ENCODE data around the gene UBA1. TPM values are rescaled to one million over a fixed set of nuclear protein-coding genes. Genes with fewer than 3 reads are reported as not detected.

The UBA1 gene
- polyA plus RNA-seq, 1 donor (not counting 4 experiments of a cell fraction or from before 2014, with no cell fraction given), result 236 TPM

- no peak for DNase-seq (ENCODE audit: low read depth, low spot score)
Observed at GRCh38 chrX:47226071-47226470, 32.4 kb downstream of the UBA1 start.

GRCh38 chrX:47226531-47227333 is 33.1 kb downstream of the UBA1 start:
- Histone ChIP-seq H3K36me3 (ENCODE audit: control insufficient read depth in 2 of 2, extremely low read depth in 1 of 2, insufficient read depth in 2 of 2, low read length in 2 of 2) (peaks cover 30 to 50% of the 10 kb centered on the region in 2 experiments), H3K9me1 (ENCODE audit: control insufficient read depth, extremely low read depth, insufficient read depth, low read length) (no peaks in the 10 kb centered on the region), H4K20me1 (ENCODE audit: control insufficient read depth, extremely low read depth, insufficient read depth, low read length) (peaks cover 4% of the 10 kb centered on the region), H3K9ac (ENCODE audit: control insufficient read depth, extremely low read depth, insufficient read depth, low read length) (no peak overlapping the region), H3K4me2 (ENCODE audit: control insufficient read depth, extremely low read depth, insufficient read depth, low read depth, low read length) (no peak overlapping the region), H2AFZ (ENCODE audit: control insufficient read depth, low read length) (no peak overlapping the region), H3K27me3 (ENCODE audit: control insufficient read depth, extremely low read depth, insufficient read depth, low read length) (no peaks in the 10 kb centered on the region), H3K27ac (ENCODE audit: control insufficient read depth, insufficient read depth, low read length) (no peak overlapping the region), H3K9me3 (ENCODE audit: control insufficient read depth, low read depth, low read length) (no peaks in the 10 kb centered on the region), H3K79me2 (ENCODE audit: control insufficient read depth, insufficient read depth, low read length) (peaks cover 11% of the 10 kb centered on the region), H3K4me3 (ENCODE audit: control insufficient read depth in 2 of 3, extremely low read depth in 1 of 3, insufficient read depth in 2 of 3, low read depth in 1 of 3, low read length in 3 of 3) (no peak overlapping the region), H3K4me1 (ENCODE audit: control insufficient read depth, extremely low read depth, insufficient read depth, low read length) (no peaks in the 10 kb centered on the region)
- dilution Hi-C loops (cut with MboI; ENCODE audit: extremely low pct_ligation_motif_present, low sequenced_read_pairs), result no loop called here
- DNase-seq (ENCODE audit: low read depth, low spot score) (no peak), FAIRE-seq (no peak)
- TF ChIP-seq EZH2 (IDR thresholded peaks at IDR 0.05; ENCODE audit: low read length) (no peak), CTCF (optimal IDR thresholded peaks at IDR 0.05 in 1 of 3, IDR thresholded peaks at IDR 0.05 in 1 of 3, conservative IDR thresholded peaks at IDR 0.05 in 1 of 3; ENCODE audit: extremely low read depth in 1 of 3, insufficient read depth in 2 of 3, low read length in 3 of 3) (no peak)

More at GRCh38 chrX:47226071-47226470, 32.4 kb downstream of the UBA1 start:
- H3K9ac ChIP-seq (ENCODE audit: control insufficient read depth, extremely low read depth, insufficient read depth, low read length), result no peak overlapping the region
- no peak for FAIRE-seq
- no peaks in the 10 kb centered on the region for H3K4me1 ChIP-seq (ENCODE audit: control insufficient read depth, extremely low read depth, insufficient read depth, low read length)
- H3K4me3 ChIP-seq (ENCODE audit: control insufficient read depth in 2 of 3, extremely low read depth in 1 of 3, insufficient read depth in 2 of 3, low read depth in 1 of 3, low read length in 3 of 3), result no peak overlapping the region
- H3K27ac ChIP-seq (ENCODE audit: control insufficient read depth, insufficient read depth, low read length), result no peak overlapping the region
- peaks cover 4% of the 10 kb centered on the region for H4K20me1 ChIP-seq (ENCODE audit: control insufficient read depth, extremely low read depth, insufficient read depth, low read length)
- TF ChIP-seq EZH2 (IDR thresholded peaks at IDR 0.05; ENCODE audit: low read length) (no peak), CTCF (optimal IDR thresholded peaks at IDR 0.05 in 1 of 3, IDR thresholded peaks at IDR 0.05 in 1 of 3, conservative IDR thresholded peaks at IDR 0.05 in 1 of 3; ENCODE audit: extremely low read depth in 1 of 3, insufficient read depth in 2 of 3, low read length in 3 of 3) (no peak)
- H3K9me1 ChIP-seq (ENCODE audit: control insufficient read depth, extremely low read depth, insufficient read depth, low read length), result no peaks in the 10 kb centered on the region
- peaks cover 17% of the 10 kb centered on the region for H3K79me2 ChIP-seq (ENCODE audit: control insufficient read depth, insufficient read depth, low read length)
- no peak overlapping the region for H3K4me2 ChIP-seq (ENCODE audit: control insufficient read depth, extremely low read depth, insufficient read depth, low read depth, low read length)
- H2AFZ ChIP-seq (ENCODE audit: control insufficient read depth, low read length), result no peak overlapping the region
- H3K27me3 ChIP-seq (ENCODE audit: control insufficient read depth, extremely low read depth, insufficient read depth, low read length), result no peaks in the 10 kb centered on the region
- H3K36me3 ChIP-seq (ENCODE audit: control insufficient read depth in 2 of 2, extremely low read depth in 1 of 2, insufficient read depth in 2 of 2, low read length in 2 of 2), result peaks cover 30 to 50% of the 10 kb centered on the region in 2 experiments
- dilution Hi-C loops (cut with MboI; ENCODE audit: extremely low pct_ligation_motif_present, low sequenced_read_pairs), result no loop called here
- H3K9me3 ChIP-seq (ENCODE audit: control insufficient read depth, low read depth, low read length), result no peaks in the 10 kb centered on the region
